Nephron progenitor cell (in vitro differentiated cells): ENCODE measurements around the gene CSF2RB.

Source experiments
- DNase-seq: peaks from one replicate; pipeline ENCODE4 v3.0.0; 2021
- H3K27ac Mint-ChIP-seq: 2 replicates; pipeline ENCODE4 v1.8.0; 2021; ENCODE audit warnings: mild to moderate bottlenecking, moderate library complexity, mixed read lengths
- H3K27me3 Mint-ChIP-seq: 2 replicates; pipeline ENCODE4 v1.8.0; 2021; ENCODE audit warnings: mild to moderate bottlenecking, low read depth, mixed read lengths; ENCODE audit not compliant: poor library complexity
- H3K36me3 Mint-ChIP-seq: 2 replicates; pipeline ENCODE4 v1.8.0; 2021; ENCODE audit warnings: low read depth, mixed read lengths
- H3K4me1 Mint-ChIP-seq: 2 replicates; pipeline ENCODE4 v1.8.0; 2021; ENCODE audit warnings: mixed read lengths
- H3K4me3 Mint-ChIP-seq: 2 replicates; pipeline ENCODE4 v1.8.0; 2021; ENCODE audit warnings: mild to moderate bottlenecking, moderate library complexity, mixed read lengths
- H3K9me3 Mint-ChIP-seq: 2 replicates; pipeline ENCODE4 v1.8.0; 2021; ENCODE audit warnings: mild to moderate bottlenecking, moderate library complexity, mixed read lengths
- CTCF ChIP-seq: fragments of 200-600 bp; sonication (generic); IDR thresholded peaks from 2 replicates; pipeline ENCODE4 v1.5.0; 2021; ENCODE audit warnings: antibody characterized with exemption

Gene CSF2RB

DNA sequence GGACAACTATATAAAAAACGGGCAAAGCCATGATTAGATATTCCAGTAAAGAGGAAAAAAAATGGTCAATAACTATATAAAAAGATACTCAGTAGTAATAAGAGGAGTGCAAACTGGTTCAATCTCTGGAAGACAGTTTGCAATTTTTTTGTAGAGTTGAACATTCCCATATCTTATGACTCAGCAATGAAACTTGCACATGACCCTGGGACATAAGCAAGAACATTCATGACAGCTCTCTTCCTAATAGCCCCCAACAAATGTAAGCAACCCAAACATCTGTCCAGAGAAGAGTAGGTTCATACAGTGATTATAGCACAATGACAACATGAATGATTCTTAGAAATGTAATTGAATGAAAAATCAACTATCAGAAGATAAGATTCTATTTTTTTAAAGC is 21.8 kb upstream of the CSF2RB start:
- H3K36me3 Mint-ChIP-seq: no peaks in the 10 kb centered on the region
- peaks cover 29% of the 10 kb centered on the region for H3K9me3 Mint-ChIP-seq
- peaks cover 24% of the 10 kb centered on the region for H3K27me3 Mint-ChIP-seq

DNA sequence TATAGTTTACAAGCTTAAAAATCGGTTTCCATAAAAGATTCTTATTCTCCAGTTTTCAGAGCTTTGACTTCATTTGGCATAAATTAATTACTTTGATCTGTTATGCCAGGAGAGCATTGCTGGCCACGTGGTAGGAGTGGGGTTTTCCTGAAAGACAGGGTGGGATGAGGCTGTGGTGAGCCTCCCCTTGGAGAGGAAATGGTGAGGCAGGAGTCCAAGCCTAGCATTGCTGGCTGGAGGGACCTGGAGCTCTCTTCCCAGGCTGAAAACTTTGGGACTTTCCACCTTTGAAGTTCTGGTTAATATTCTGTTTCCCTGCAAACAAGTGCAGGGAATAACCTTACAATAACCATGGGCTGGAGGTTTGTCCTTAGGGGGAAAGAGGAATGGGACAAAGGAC is 21.1 kb upstream of the CSF2RB start:
- no peak for TF ChIP-seq CTCF
- Mint-ChIP-seq H3K4me3 (no peak overlapping the region), H3K27me3 (peaks cover 28% of the 10 kb centered on the region), H3K27ac (no peak overlapping the region), H3K36me3 (no peaks in the 10 kb centered on the region), H3K4me1 (no peaks in the 10 kb centered on the region), H3K9me3 (peaks cover 35% of the 10 kb centered on the region)
- DNase-seq: no peak

More for the DNA sequence above, 21.8 kb upstream of the CSF2RB start:
- TF ChIP-seq CTCF: no peak
- H3K4me3 Mint-ChIP-seq: no peak overlapping the region
- DNase-seq: no peak
- no peak overlapping the region for H3K27ac Mint-ChIP-seq
- no peaks in the 10 kb centered on the region for H3K4me1 Mint-ChIP-seq

DNA sequence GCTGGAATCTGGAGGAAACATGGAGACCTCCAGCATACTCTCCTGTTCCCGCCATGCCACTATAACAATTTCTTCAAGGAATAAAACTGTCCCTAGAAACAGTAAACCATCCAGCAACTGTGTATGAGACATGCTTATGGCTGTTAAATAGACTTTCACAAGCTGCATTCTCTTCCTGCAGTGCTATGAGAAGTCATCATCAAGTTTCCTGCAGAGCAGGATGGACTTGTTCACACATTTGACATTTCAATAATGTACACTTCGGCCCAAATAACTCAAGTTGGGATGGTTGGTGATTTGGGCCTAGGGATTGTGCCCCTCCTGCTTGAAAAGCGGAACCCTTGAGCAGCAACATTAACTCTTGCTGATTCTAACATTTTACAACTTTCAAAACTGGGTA is 20.2 kb upstream of the CSF2RB start:
- H3K4me1 Mint-ChIP-seq: no peaks in the 10 kb centered on the region
- peaks cover 37% of the 10 kb centered on the region for H3K9me3 Mint-ChIP-seq
- no peak for DNase-seq
- H3K4me3 Mint-ChIP-seq: no peak overlapping the region
- no peak for TF ChIP-seq CTCF
- no peaks in the 10 kb centered on the region for H3K36me3 Mint-ChIP-seq
- no peak overlapping the region for H3K27ac Mint-ChIP-seq
- peaks cover 31% of the 10 kb centered on the region for H3K27me3 Mint-ChIP-seq

DNA sequence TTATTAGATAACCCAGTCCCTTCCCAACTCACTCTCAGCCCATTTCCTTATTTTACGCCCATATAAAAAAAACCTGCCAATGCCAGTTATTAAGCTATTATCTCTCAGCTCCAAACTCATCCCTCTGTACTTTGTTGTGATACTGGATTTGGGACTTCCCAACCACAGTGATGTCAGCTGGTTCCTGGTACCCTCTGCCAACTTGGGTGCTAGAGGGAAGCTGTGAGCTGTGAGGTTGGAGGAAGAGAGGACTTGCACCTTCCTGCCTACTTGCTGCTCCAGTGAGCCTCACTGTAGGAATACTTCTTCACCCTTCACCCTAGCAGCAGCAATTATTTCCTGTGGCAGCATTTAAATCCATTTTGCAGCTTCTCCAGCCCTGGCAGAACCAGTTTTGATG is 19.2 kb upstream of the CSF2RB start:
- no peak overlapping the region for H3K4me3 Mint-ChIP-seq
- no peak overlapping the region for H3K27ac Mint-ChIP-seq
- H3K9me3 Mint-ChIP-seq: peaks cover 30% of the 10 kb centered on the region
- no peaks in the 10 kb centered on the region for H3K4me1 Mint-ChIP-seq
- peaks cover 31% of the 10 kb centered on the region for H3K27me3 Mint-ChIP-seq
- DNase-seq: no peak
- no peak for TF ChIP-seq CTCF
- H3K36me3 Mint-ChIP-seq: no peaks in the 10 kb centered on the region

GRCh38 chr22:36897611-36898010 is 15.8 kb upstream of the CSF2RB start:
- peaks cover 36% of the 10 kb centered on the region for H3K9me3 Mint-ChIP-seq
- H3K27me3 Mint-ChIP-seq: peaks cover 29% of the 10 kb centered on the region
- no peak for DNase-seq
- no peaks in the 10 kb centered on the region for H3K36me3 Mint-ChIP-seq
- peaks cover 10% of the 10 kb centered on the region for H3K4me1 Mint-ChIP-seq
- H3K4me3 Mint-ChIP-seq: no peak overlapping the region
- TF ChIP-seq CTCF: no peak
- no peak overlapping the region for H3K27ac Mint-ChIP-seq

- Mint-ChIP-seq H3K4me1 (peaks cover 12% of the 10 kb centered on the region), H3K27me3 (peaks cover 28% of the 10 kb centered on the region), H3K9me3 (peaks cover 36% of the 10 kb centered on the region)
These were observed 14.7 kb upstream of the CSF2RB start for GRCh38 chr22:36898690-36899089.

More at GRCh38 chr22:36898690-36899089, 14.7 kb upstream of the CSF2RB start:
- Mint-ChIP-seq H3K36me3 (no peaks in the 10 kb centered on the region), H3K4me3 (no peak overlapping the region), H3K27ac (no peak overlapping the region)
- no peak for DNase-seq
- TF ChIP-seq CTCF: no peak
